Retinal pigment epithelial cell (primary cell): ENCODE data around the gene PLD1.

Source experiments
- DNase-seq: peaks from one replicate; pipeline ENCODE4 v3.0.0-alpha.2; 2010; ENCODE audit warnings: low read depth
- H3K4me3 ChIP-seq: 2 replicates; pipeline ENCODE4 v1.5.1; 2011; ENCODE audit warnings: mild to moderate bottlenecking, low read length, control low read depth, moderate library complexity
- TF ChIP-seq, protein P1 (sequence below): conservative IDR thresholded peaks from 2 replicates; pipeline ENCODE4 v1.5.1; 2011; ENCODE audit warnings: low read depth, low read length, control low read depth, inconsistent platforms

PLD1 gene

DNA sequence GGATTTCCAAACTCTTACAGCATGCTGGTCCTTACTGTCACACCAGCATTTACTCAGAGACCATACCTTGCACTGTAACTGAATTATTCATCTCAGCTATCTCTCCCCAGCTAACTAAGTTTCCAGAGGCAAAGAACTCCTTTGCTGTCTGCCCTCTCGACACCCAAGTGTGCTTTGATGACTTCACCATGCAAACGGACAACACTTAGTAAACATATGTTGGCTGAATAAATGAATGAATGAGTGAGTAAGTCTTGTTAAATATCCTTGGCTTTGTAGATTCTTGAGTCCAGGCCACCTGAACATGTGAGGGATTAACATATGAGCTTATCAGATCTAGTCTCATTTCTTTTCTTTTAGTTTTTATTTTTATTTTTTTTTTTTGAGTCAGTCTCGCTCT, 138.2 kb downstream of the PLD1 start:
- H3K4me3 ChIP-seq, result no peak overlapping the region
- DNase-seq, result peak; percentile 32
- TF ChIP-seq, protein P1, sequence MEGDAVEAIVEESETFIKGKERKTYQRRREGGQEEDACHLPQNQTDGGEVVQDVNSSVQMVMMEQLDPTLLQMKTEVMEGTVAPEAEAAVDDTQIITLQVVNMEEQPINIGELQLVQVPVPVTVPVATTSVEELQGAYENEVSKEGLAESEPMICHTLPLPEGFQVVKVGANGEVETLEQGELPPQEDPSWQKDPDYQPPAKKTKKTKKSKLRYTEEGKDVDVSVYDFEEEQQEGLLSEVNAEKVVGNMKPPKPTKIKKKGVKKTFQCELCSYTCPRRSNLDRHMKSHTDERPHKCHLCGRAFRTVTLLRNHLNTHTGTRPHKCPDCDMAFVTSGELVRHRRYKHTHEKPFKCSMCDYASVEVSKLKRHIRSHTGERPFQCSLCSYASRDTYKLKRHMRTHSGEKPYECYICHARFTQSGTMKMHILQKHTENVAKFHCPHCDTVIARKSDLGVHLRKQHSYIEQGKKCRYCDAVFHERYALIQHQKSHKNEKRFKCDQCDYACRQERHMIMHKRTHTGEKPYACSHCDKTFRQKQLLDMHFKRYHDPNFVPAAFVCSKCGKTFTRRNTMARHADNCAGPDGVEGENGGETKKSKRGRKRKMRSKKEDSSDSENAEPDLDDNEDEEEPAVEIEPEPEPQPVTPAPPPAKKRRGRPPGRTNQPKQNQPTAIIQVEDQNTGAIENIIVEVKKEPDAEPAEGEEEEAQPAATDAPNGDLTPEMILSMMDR, result no peak

DNA sequence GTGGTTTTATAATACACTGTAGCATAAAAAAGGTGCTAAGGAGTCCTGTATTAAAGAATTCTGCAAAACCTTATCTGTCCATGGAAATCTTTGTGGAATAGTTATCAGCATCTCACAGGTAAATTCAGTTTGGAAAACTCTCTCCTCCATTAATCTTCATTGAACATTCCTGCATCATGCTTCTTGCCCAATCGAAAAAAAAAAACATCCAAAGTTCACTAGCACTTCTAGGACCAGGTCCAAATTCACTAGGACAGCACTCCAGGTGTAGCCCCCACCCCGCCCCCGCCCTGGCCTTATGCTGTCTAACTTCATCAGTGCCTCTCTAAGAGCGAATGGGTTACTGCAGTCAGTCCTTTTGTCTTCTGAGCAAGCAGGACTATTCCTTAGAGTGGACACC, 138.6 kb downstream of the PLD1 start:
- no peak for DNase-seq
- TF ChIP-seq, protein P1, result no peak

DNA sequence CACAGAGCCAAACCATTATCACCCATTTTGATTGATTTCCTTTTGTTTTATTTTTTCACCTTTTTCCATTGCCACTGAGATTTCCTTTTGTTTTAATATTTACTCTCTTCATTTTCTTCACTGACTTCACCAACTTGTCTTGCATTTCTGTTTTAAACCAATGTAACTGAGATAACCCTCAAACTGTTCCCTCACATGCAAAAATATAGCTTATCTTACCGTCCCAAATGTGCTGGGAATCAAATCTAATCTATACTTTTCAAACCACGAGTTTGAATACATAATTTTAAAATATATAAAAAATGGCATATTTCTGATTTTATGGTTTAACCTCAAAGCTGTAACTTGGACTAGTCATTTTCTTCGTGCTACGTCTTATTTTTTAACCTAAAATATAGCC, 143.8 kb downstream of the PLD1 start:
- TF ChIP-seq, protein P1, result no peak
- no peak for DNase-seq
- no peak overlapping the region for H3K4me3 ChIP-seq

More for the DNA sequence above, 138.6 kb downstream of the PLD1 start:
- no peak overlapping the region for H3K4me3 ChIP-seq

GRCh38 chr3:171663805-171664204, 146.5 kb downstream of the PLD1 start:
- TF ChIP-seq, protein P1, result no peak
- no peak overlapping the region for H3K4me3 ChIP-seq
- no peak for DNase-seq

DNA sequence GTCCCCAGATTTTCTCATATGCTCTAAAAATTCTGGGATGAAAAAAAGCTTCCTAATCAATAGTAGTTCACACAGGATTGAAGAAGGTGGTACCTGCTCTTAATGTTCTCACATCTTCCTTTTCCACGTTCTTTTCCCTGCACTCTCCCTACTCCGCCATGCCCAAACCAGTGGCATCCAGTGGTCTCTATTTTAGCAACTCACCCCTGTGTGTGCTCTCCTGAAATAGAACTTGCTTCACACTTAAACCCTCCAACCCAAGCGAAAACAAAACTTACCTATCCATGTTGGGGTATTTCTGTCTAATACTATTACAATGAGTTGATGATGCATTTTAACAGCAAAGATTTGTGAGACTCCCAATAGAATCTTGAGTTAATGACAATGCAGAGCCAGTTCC, 148.8 kb downstream of the PLD1 start:
- H3K4me3 ChIP-seq, result no peak overlapping the region
- no peak for DNase-seq
- TF ChIP-seq, protein P1, result no peak

DNA sequence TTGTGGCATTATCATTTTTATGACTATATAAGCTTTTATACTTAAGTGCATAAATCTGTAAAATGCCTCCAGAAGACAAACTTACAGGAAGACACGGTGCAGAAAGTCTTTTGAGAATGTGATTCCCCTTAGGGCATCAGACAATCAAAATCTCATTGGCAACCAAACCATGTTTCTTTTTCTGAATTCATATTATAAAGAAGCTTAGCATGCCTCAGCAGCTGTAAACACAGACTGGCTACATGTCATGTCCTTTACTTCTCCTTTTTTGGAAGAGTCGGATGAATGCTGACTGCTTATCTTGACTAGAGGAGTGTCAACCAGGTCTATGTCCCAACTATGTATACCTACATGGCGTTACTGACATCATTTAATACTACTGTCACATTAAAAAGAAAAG, 150.1 kb downstream of the PLD1 start:
- no peak for DNase-seq
- TF ChIP-seq, protein P1, result no peak
- H3K4me3 ChIP-seq, result no peak overlapping the region

- no peak overlapping the region for H3K4me3 ChIP-seq
- no peak for DNase-seq
- TF ChIP-seq, protein P1, result no peak
Measured at GRCh38 chr3:171658841-171659240, 151.4 kb downstream of the PLD1 start.
